EL (cell line): ENCODE data around the gene DLG2.
A peak's percentile ranks its signal among the peaks of the same experiment; 100 is the strongest.

ENCODE experiments used
- DNase-seq: peaks from one replicate; pipeline ENCODE4 v3.0.0-alpha.2; 2016

The DLG2 gene

DNA sequence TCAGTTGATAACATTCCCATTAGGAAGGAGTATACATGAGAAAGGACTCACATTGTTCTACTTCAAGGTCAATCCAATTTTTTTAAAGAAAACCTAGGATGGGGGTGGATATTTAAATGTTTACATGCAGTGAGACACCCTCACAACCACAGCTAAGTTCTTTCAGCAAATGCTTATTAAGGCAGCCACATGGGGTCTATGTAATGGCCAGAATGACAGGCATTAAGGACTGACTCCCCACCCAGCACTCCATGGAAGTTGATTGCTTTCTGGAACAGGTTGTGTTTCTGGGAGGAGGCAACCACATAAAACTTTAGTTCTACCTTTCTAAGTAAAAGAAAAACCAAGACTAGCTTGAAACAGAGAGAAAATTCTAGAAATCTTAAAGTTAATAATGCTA, 1678.9 kb downstream of the DLG2 start:
- DNase-seq: no peak

DNA sequence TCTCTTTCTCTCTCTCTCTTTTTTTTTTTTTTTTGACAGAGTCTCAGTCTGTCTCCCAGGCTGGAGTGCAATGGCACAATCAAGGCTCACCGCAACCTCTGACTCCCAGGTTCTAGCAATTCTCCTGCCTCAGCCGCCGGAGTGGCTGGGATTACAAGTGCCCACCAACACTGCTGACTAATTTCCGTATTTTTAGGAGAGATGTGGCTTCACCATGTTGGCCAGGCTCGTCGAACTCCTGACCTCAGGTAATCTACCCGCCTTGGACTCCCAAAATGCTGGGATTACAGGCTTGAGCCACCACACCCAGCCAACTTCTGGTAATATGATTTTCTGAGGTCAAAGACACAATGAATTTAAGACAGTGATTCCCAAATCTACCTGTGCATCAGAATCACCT, 1681.2 kb downstream of the DLG2 start:
- DNase-seq: no peak

DNA sequence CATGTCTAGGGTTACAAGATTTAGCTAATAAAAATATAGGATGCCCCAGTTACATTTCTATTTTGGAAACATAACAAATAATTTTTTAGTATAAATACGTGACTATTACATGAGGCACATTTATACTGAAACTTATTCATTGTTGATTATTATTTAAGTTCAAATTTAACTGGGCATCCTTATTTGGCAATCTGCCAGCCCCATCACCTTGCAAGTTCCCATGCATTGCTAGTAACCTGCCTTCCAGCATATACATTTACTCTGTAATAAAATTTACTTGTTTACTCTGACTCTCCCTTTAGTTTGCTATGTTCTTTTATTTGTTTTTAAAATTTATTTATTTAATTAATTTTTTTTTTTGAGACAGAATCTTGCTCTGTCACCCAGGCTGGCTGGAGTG, 1686.1 kb downstream of the DLG2 start:
- no peak for DNase-seq

DNA sequence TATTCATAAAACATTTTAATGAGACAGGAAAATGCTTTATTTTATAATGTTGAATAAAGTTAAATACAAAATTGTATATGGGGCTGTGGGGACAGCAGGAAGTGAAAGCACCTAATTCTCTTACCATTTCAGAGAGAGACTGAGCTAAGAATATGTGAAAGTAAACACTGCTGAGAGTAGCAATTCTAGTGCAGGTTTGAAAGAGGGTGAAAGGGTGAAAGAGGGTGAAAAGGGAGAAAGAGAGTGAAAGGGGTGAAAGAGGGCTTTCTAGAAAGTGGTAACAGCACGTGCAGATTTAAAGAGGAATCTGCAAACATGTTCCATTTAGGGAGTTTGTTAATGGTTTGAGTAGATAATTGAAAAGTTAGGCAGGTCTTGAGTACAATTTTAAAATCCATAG, 1689.0 kb downstream of the DLG2 start:
- DNase-seq: no peak

DNA sequence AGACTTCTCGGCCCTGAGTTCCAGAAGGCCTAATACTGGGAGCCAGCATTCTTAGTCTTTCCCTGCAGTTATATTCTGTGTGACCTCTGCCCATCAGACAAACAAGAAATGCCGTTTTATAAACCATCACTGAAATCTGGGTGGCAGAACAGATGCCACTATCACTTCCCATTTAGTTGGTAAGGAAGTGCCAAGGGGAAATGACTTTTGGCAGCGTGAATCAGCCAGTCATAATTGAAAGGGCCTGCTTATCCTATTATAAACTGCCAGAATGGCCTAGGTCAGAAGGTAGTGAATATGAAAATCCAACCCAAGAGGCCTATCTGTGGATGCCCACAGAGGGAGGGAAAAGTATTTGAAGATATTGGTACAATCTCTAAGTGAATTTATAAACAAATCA, 1694.1 kb downstream of the DLG2 start:
- no peak for DNase-seq

DNA sequence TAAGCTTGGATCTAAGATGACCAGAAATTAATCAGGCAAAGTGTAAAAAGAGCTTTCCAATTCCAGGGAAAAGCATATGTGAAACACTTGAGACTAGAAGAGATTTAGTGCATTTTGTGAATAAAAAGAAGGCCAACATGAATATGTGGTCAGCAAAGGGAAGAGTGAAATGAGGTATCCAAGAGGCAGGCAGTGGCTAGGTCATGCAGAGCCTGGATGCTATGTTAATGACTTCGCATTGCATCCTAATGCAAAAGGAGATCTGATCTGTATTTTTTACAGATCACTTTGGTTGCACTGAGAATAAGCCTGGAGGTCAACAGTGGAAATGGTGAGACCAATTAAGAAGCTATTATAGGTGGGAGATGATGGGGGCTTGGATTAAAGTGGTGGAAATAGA, 1699.7 kb downstream of the DLG2 start:
- DNase-seq: no peak

DNA sequence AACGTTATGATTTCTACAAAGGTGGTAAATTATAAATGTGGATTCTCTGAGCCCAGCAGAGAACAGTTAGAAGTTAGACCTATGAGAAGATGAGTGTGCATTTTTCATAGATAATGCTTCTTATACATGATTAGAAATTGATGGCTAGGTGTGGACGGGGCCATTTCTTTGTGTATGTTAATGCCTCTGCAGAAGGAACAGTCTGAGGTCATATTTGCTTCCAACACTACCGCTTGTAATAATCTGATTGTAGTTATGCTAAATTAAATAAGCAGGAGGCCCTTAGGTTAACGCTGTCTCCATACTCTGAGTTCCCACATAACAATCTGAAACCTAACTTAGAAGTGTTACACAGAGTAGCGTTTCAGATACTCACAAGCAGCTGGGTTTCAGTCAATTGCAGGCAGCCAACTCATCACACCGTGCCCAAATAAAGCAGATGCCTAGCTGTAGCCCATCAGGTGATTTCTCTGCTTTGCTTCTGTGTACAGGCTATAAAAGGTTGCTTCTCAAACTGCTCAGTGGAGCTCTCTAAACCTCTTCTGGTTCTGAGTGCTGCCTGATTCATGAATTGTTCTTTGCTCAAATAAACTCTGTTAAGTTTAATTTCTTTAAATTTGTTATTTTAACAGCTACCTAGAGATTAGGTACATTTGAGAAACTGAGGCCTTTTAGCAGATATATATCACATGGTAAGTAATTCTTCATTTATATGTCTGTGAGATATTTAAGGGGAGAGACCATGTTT, 1702.2 kb downstream of the DLG2 start:
- DNase-seq: no peak

DNA sequence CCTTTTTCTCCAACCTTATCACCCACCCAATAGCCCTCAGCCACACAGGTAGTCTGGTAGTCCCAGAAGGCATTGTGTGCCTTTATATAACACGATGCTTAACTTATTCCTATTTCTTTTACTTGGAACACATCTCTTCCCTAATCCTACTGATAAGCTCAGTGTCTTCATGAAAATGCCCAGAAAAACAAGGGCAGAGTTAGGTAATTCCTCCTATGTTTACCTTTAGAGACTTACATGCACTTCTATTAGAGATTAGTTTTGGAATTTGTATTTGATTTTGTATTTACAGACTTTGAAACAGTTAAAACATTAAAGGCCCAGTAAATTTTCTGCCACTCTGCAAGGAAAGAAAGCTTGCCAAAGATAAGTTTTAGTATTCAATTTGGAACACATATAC, 1703.2 kb downstream of the DLG2 start:
- DNase-seq: no peak

DNA sequence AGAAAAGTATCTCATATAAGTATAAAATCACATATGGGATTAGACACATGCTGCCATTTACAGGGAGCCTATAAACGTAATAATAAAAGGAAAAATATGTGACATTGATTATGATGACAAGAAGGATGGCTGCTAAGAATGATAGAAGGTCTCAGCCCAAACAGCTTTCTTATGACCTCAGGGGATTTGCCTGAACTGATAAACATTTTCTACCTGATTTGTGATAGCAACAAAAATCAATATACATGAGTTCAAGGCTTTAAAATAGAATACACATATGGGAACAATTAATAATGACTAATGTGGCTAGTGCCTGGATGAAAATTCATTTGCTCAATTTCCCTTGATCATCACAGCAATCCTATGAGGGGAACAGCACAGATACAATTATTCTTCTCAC, 1704.2 kb downstream of the DLG2 start:
- DNase-seq: no peak

DNA sequence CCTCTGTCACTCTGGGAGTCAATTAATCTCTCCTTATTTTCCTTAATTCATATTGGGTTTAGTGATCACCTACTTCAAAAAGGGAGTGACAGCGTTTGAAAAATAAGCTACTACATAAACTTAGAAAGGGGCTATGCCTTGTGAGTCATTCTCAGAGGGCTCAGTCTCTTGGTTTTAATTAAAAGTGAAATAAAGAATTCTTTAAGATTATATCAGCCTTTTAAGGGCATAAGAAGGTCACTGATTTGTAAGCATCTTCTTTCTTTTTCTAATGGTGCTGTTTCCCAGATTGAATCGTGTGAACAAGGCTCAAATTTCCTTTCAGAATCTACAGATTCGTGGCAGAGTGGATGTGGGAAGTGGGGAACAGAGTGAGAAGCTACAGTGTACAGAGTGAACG, 1704.8 kb downstream of the DLG2 start:
- DNase-seq: no peak

DNA sequence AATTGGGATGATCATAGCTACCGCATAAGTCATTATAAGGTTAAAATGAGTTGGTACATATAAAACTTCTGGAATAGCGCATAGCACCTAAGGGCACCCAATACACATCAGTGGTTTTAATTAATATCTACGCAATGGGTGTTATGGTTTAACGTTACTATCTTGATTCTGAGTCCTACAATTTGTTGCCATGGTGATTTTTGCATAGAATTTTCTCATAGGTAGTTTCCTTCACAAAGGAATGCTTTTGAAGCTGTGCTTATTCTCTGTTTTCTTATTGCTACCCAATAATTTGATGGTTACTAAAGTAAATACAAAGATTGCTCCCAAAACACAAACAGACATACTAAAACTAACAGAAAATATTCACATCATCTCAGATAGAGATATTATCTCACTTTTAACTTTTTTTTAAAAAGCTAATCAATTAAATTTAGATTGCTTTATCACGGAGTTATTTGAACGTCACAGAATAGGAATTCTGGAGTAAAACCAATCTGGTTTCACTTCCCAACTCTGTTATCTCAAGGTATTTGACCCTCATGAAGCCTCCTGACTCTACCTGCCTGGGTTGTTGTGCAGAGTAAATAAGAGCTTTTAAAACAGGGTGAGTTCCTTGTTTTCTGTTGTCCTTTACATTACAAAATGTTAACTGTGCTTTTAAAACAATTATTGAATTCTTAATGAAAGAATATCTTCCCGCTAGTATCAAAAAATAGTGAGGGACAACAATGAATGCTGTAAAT, 1705.5 kb downstream of the DLG2 start:
- no peak for DNase-seq

DNA sequence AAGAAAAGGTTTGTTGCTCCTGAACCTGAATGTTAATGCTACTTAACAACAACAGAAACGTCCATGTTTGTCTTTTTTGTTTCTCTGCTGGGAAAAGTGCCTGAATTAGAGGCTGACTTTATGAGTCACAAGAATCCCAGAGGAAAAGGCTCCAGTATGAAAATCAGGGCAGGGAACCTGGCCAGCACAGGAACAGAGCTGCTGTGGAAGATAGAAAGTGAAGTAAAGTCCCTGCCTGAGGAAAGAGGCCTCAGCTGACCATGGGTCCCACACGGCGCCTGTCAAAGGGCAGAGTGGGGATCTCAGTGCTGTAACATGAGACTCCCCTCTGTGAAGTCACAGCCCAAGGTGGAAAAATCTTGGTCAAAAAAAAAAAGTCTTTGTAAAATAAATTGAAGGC, 1708.7 kb downstream of the DLG2 start:
- DNase-seq: no peak

DNA sequence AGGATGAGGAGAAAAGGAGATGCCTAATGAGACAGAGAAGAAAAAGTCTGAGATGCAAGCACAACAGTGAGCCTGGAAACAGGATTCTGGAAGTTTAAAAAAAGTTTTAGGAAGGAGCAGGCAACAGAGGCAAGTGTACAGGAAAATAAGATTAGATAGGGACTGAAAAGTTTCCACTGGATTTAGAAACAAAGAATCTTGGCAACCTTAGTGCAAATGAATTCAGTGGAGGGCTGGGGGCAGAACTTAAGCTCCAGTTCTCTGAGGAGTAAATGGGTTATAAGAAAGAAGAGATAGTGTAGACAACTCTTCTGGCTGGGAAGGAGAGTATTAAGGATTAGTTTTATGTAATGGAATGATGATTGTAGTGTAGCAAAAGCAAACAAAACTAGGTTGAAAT, 1712.1 kb downstream of the DLG2 start:
- DNase-seq: no peak

DNA sequence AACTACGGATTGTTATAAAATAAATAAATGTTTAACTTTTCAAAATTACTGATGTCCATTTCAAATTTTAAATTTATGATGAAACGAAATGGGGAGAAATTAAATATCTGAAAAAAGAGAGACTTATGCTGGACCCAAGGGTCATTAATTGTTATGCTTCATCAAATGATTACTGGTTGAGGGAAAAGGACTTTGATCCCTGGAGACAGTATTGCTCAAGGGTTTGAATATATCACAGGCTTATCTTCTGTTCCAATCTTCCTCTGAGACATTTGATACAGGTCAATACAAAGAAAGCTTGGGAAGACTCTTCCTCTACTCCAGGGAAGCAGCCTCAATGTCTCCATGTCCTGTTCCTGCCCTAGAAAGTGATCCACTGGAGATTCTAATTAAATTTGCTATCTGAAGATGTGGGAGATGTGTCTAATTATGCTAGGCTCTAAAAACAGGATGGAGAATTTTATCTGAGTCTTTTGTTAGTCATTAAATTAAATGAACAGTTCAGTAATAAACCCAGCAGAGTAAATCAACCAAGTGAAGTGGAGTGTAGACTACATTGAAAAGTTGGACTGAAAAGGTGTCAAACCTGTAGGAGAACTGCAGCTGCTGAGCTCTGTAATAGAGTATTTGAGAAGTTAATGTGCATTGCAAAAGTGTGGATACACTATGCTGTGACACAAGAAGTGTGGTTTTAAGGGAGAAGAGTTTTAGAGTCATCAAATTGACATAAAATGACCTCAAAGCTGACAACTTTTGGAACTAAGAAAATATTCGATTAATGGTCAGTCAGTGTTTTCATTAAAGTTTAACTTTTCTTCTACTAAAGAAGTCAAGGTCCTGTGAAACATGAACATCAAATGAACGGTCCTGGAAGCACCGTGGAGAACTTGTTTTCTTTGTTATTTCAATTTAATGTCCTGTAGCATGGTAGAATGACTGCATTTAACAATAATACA, 1717.3 kb downstream of the DLG2 start:
- no peak for DNase-seq

DNA sequence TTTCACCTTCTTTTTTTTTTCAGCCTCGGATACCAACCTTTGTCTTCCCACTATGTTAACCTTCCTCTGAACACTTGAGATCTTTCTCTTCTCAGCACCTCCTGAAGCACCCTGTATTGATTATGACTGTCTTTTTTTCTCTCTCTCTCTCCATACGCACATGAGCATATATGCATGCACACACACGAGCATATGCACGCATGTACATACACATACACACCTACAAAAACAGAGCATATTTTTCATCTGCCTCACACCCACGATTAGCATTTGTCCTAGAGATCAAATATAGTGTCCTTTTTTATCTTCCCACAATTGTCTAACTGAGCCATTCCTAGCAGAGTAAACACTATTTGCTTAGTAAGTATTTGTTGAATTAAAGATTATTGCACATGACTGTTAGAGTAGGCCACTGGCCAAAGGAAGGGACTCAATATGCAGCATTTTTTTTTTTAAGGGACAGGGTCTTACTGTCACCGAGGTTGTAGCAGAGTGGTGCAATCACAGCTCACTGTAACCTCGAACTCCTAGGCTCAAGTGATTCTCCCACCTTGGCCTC, 1718.8 kb downstream of the DLG2 start:
- DNase-seq: no peak

DNA sequence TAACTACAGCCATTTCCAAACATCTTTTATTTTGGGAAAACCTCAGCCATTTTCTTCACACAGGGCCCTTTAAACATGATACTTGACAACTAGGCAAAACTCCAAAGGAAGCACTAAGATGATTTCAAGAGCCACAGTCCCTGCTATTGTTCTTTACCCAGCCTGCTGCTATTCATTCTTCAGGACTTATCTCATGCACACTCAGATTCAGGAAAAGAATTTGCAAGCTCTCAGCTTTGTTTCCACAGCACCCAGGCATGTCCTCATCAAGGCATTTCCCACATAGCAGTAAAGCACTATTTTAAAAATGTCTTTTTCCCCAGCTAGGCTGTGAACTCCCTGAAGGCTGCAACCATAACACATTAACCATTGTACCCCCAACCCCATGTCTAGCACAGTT, 1731.6 kb downstream of the DLG2 start:
- no peak for DNase-seq

DNA sequence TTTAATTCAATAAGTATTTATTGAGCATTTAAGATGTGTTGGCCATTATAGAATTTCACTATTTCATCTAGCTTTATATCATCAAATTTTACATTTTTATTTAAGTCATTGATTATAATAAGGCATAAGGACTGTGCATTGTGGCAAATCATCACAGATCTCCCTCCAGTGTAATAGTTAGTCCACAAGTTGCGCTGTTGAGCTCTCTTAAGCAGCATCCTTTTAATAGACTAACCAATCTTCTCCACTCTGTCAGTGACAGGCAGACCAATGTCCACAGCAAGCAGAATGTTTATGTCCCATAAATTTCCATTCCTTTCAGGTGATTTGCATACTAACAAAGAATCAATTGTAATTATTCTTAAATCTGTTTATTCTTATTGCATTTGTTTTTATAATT, 1745.7 kb downstream of the DLG2 start:
- DNase-seq: no peak

DNA sequence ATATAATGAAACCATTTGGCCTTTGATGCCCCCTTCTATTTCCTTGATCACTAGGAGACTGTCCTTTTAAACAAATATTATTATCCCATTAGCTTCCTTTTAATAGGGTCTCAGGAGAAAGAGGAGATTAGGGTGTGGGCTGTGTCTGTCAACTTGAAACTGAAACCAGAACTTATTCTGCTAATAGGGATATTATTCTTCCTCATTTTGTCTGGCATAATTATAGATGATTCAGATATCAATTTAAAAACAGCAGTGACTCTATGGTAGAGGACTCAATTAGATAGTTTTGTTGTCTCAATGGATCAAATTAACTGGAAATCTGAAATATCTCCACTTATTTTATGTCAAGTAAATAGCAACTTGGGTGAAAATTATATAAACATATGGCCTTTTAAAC, 1756.1 kb downstream of the DLG2 start:
- DNase-seq: no peak

DNA sequence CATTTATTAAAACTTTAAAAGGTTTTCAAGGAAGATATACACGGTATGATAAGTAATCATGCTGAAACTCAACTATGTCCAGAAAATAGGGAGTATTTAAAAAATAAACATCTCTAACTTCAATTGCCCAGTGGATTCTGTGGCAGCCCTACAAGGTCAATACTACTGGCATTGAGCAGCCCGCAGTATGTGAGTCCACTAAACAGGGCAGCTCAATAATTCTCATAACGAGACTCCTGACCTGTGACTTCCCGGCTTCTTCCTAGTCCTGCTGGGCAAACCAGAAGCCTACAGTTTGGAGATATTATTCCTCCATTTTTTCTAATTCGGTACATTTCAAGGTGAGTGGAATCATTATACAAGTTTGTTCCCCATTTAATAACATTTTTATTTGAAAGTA, 1760.5 kb downstream of the DLG2 start:
- DNase-seq: no peak

DNA sequence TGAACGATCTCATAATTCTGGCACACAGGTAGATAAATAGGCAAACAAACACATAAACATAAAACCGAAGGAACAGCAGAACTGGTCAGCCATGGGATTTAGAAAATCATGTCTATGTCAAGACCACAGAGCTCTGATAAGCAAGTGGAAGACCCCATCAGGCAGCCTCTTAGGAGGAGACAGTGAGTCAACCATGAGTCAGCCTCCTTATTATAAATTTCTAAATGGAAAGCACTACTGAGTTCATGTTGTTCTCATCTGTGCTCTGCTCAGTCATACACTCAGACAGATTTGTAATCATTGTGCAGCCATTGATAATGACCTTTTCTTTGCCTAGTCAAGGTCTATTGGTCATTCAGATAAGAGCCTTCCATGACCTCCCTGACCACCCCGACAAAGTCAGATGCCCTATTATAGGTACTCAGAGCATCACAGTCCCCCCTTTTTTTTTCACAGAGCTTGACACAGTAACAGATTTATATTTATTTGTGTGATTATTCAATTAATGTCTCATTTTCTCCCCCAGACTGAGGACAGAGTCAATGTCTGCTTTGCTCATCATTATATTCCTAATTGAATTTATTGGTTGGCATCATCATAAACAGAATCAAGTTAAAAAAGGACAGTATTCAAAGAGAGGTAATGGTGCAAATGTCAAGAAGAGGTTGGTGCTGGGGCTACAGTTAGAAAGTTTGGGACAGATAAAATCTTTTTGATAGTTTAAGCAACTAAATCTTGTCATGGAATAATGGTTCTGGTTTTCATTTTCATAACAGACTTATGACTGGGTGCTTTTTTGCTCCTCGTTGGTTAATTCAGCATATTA, 1761.3 kb downstream of the DLG2 start:
- peak; percentile 6 for DNase-seq

DNA sequence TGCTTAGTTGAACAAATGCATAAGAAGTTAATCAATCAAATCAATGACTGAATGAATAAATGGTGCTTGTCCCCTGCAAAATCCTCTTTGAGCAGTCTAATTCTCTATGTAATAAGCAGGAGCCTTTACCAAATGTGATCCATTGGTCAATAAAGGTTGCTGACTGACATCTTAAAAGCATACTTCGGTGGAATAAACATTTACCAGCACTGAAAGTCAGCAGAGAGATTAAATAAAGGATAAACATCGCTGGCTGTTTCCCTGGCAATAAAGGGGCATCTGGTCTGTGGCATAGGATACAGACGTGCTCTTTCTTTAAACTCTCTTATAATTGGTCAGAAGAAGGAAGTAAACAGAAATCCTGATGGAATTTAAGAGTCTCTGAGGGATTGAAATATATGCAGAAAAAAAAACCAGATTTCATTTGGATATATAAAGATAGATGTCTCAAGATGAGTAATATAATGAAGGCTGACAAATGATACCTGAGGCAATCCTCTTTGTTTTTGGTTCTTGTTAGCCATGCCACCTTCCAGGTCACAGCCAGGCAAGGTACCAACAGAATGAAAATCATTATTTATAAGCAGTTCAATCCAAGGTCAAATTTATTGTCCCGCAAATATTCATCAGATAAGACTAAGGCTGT, 1762.6 kb downstream of the DLG2 start:
- DNase-seq: no peak

DNA sequence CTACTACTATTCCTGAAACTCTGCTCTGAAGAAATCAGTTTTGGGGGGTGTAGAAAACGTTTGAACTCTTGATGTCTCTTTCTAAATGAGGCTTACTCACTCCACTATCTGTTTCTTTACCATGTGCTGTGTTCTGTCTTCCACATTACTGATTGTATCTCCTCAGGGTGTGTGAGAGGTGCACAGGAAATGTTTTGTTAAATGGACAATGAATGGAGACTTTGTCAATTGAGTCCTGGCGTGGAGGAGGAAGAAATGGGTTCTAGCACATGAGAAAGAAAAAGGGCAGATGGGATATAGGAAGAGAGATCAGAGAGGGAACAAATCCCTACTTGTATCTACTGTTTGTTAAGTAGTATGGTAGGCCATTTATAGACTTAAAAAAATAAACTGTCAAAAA, 1763.9 kb downstream of the DLG2 start:
- DNase-seq: no peak
